Neural progenitor cell (in vitro differentiated cells): Measurements from ENCODE around the gene PLEKHN1.

ENCODE experiments used
- EZH2 ChIP-seq: fragments of 200-600 bp; sonication (generic); IDR thresholded peaks from 2 replicates; pipeline ENCODE4 v1.6.1; 2017; ENCODE audit warnings: antibody characterized with exemption, mild to moderate bottlenecking, moderate library complexity
- EZH2phosphoT487 ChIP-seq: fragments of 200-600 bp; sonication (generic); IDR thresholded peaks from 2 replicates; pipeline ENCODE4 v1.6.1; 2017; ENCODE audit warnings: antibody characterized with exemption
- TF ChIP-seq, protein P1 (sequence below): fragments of 200-600 bp; sonication (generic); IDR thresholded peaks from 2 replicates; pipeline ENCODE4 v1.5.1; 2017; ENCODE audit warnings: antibody characterized with exemption, mild to moderate bottlenecking

DNA sequence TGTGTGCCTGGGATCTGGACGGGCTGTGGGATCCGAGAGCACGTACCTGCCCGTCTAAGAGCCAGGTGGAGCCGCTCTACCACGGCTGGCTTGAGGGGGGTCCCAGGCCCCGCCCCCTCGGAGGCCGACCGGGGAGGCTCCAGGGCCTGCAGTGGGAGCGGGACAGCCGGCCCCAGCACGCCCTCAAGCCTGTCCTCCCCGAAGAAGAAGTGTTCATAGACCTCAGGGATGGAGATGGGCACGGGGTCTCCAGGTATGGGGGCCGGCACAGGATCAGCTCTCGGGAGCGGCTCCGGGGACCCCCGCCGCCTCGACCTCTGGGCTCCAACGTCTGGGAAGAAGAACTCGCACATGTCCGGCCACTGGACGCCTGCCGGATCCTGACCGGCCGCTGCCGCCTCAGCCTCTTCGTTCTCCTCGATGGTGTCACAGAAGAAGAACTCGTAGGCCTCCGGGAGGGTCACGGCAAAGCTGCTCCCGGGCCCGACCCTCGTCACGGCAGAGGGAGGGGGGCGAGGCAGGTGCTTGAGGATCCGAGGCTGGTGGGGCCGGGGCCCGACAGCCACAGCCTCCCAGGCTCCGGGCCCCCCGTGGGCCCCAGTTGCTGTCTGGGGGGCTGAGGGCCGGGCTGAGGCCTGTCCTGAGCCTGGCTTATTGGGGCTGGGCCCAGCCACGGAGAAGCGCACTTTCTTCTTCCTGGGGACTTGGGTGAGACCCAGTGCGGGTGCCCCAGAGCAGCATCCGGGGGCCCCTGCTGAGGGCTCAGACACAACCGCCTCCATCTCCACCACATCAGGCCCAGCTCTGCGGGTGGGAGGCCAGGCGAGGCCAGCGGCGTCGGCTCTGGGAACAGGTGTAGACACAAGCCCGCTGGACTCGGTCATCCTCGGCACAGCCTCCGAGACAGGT, 12.8 kb downstream of the PLEKHN1 start:
- TF ChIP-seq, protein P1, sequence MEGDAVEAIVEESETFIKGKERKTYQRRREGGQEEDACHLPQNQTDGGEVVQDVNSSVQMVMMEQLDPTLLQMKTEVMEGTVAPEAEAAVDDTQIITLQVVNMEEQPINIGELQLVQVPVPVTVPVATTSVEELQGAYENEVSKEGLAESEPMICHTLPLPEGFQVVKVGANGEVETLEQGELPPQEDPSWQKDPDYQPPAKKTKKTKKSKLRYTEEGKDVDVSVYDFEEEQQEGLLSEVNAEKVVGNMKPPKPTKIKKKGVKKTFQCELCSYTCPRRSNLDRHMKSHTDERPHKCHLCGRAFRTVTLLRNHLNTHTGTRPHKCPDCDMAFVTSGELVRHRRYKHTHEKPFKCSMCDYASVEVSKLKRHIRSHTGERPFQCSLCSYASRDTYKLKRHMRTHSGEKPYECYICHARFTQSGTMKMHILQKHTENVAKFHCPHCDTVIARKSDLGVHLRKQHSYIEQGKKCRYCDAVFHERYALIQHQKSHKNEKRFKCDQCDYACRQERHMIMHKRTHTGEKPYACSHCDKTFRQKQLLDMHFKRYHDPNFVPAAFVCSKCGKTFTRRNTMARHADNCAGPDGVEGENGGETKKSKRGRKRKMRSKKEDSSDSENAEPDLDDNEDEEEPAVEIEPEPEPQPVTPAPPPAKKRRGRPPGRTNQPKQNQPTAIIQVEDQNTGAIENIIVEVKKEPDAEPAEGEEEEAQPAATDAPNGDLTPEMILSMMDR: no peak
- no peak for TF ChIP-seq EZH2phosphoT487
- TF ChIP-seq EZH2: no peak
